NCI-H146 treated with DMSO at 0.1 percent for 48 hours (cell line): ENCODE measurements around the gene NDUFAF2.
"Not testable (repeated sequence)": the region's sequence is repeated elsewhere in the genome, so short reads cannot be mapped to it uniquely, and the experiment has no call there.

Source experiments
- DNase-seq: peaks from one replicate; lab custom pipeline; 2025; ENCODE audit not compliant: unreplicated experiment; lab: John Stamatoyannopoulos, UW

NDUFAF2 gene, protein sequence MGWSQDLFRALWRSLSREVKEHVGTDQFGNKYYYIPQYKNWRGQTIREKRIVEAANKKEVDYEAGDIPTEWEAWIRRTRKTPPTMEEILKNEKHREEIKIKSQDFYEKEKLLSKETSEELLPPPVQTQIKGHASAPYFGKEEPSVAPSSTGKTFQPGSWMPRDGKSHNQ

DNA sequence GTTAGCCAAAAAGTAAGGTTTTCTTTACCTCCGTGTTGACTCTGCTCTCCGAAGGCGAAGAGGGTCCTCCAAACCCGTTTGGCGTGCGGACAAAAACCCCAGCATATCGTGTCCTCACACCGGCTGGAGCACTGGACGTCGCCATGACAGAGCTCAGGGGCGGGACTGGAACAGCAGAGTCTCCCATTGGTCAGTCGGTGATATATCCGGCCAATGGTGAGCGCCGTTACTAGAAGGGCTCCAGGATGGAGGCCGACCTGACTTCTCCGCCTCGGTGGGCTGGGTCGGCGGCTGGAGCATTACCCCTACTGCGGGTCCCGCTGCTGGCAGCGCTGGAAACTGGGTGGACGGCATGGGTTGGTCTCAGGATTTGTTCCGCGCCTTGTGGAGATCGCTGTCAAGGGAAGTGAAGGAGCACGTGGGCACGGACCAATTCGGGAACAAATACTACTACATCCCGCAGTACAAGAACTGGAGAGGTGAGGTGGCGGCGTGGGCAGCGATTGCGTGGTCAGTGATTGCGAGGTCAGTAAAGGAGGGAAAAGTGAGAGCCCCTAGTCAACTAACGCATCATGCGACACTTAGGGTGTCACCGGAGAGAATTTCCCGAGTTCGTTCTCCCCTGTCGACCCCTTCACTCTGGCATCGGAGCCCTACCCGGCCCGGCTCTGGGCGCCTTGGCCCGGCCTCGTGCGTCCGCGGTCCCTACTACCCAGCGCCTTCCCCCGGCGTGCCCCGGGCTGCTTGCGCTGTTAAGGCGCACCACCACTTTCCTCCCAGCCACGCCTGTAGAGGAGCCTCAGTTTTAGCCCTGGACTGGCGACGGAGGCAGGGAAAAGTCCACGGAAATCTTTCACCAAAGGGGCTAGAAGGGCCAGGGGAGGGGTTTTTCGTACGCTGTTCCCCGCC is at the start of gene NDUFAF2, which contains the start of gene ERCC8:
Gene NDUFAF2, plus strand, starts transcription at position 302 of the 909 bp plus-strand sequence. Its CDS starts 51 bp downstream, at position 353.
Gene ERCC8, minus strand, starts transcription at position 167 of the 909 bp plus-strand sequence. Its CDS starts 62 bp downstream, at position 105.
- DNase-seq = peak; percentile 87

DNA sequence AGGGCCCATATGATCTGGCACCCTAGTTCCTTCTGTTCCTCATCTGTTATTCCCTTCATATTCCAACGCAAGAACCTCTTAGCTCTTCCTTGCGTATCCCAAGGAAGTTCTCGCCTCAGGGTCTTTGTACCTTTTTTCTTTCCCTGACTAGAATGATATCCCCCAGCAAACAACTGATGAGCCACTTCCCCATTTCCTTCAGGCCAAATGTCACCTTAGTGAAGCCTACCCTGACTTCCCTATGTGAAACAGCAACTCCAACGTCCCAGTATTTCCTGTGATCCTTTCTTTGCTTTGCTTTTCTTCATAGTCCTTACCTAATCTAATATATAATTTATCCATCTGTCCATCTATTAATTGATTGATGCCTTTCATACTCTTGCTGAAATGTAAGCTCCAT is 48.0 kb upstream of the NDUFAF2 start:
- no peak for DNase-seq

GRCh38 chr5:60903356-60903755 is 41.6 kb upstream of the NDUFAF2 start:
- no peak for DNase-seq

DNA sequence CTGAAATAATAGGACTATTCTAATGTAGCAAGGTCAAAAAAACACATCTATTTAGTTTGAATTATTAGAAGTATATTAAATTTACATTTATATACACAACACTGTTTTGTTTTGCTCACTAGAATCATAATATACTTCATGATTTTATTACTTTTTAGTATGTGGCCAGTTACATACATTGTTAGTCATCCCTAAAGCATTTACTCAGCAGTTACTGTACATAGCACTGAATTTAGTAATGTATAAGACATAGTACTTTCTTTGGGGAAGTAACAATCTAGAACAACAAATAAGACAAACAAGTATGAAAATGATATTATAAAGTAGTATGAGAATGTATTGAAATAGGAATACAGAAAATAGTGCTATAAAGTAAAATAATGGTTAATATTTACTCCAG is 28.4 kb upstream of the NDUFAF2 start:
- no peak for DNase-seq

DNA sequence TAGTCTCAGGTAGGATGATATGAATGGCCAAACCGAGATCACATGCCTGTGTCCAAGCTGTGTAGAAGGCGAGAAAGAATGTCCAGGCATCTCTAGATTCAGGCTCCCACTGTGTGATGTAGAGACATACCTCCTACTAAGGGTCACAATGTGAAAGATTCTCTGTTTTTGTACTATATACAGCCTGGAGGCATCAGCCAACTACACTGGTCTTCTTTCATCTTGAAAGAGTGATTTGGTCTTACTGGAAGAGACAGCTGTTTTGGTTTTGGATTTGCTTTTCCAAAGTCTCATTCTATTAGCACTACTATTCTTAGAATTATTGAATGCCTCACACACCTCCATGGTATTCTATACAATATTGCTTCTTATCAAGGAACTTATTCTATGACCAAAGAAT is 26.5 kb upstream of the NDUFAF2 start:
- DNase-seq = no peak

- DNase-seq = no peak
Observed at GRCh38 chr5:60927450-60927849, 17.6 kb upstream of the NDUFAF2 start.

DNA sequence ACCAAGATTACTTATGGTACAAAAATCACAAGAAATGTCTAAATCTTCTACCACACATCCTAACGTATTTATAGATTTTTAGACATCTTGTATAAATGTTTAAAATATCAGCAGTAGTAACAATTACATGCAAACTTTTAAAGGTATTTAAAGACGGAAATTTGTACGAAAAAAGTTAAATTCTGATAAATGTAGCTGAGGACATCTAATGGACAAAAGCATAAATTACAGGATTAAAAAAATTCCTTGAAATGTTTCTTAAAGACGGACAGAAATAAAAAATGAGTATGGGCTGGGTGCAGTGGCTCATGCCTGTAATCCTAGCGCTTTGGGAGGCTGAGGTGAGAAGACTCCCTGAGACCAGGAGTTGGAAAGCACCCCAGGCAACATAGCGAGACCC is 16.0 kb upstream of the NDUFAF2 start:
- DNase-seq = no peak

DNA sequence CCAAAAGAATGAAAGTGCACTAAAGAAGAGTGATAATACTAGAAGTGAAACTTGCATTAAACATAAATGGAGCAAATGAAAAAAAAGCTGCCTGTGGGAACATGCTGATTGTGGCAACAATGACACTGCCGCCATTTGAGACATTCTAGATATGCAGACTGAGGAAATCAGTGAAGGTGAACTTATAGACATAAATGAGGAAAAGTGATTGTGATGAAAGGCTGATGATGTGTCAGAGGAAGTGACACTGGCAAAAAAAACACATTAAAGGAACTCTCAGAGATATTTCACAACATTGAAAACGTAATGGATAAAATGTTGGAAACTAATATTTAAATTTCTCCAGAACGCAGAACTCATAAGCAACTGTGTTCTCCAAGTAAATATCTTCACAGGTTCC is 1.4 kb upstream of the NDUFAF2 start:
- no peak for DNase-seq

DNA sequence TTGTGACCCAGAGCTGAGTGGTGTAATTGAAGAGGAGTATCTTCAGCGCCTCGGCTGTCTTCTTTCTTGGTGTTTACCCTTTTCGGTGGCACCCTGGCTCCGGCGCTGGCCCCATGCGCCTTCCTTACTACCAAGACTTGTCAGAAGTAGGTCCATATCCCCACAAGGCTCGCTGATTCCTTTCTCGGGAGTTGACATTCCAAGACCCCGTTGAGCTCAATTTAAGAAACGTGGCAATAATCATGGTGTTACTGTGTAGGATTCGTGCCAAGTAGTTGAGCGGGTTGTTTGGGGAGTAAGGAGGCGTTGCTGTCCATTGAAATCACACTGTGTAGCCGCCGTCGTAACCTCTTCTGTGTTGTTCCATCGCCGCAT is 795 bp downstream of the NDUFAF2 start:
- DNase-seq = no peak

GRCh38 chr5:60948738-60949137 is 3.7 kb downstream of the NDUFAF2 start:
- DNase-seq = no peak

GRCh38 chr5:60955239-60955638 is 10.2 kb downstream of the NDUFAF2 start:
- no peak for DNase-seq

DNA sequence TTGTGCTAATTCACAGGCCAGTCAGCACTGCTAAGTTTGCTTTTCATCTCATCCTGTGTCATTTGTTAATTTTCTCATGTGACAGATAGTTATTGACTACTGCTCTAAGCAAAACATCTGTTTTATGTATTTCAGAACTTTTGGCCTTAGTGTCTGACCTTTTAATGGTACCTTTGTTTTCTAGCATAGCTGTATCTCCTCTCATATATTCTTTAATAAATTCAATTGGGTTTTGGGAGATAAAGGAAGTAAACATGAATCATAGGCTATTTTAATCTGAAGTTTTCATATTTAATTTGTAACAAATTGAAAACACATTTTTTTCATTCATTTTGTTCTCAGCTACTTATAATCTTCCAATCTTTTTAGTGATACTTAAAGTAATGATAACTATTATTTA is 13.1 kb downstream of the NDUFAF2 start:
- no peak for DNase-seq

- DNase-seq = no peak
Observed at GRCh38 chr5:60958712-60959111, 13.7 kb downstream of the NDUFAF2 start.

- DNase-seq = no peak
Observed at GRCh38 chr5:60959156-60959555, 14.2 kb downstream of the NDUFAF2 start.

DNA sequence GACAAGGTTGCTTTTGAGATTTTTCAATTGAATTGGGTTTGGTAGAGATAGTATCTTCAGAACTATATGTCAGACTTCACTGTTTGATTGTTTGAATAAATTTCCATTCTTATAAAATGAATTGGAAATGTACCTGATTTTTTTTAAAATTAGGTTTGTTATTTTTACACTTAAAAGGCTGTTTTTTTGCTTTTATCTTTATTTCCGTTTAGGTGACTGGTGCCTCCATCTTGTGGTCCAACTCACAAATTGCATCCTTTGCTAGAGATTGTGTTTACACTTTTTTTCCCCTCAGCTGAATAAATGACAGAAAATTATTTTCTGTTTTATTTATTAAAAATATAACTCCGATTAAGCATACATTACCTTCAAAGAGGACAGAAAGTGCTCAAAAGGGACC is 15.6 kb downstream of the NDUFAF2 start:
- no peak for DNase-seq

DNA sequence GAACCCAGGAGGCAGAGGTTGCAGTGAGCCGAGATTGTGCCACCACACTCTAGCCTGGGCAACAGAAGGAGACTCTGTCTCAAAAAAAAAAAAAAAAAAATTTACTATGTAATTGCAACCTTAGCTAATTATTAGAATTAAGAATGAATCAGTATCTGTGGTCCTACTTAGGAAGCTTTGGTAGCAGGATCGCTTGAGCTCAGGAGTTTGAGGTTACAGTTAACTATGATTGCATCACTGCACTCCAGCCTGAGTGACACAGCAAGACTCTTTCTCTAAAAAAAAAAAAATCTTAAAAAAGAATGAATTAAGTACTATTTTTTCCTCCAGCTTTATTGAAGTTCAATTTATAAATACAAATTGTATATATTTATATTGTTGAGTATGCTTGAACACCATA is 16.7 kb downstream of the NDUFAF2 start:
- no peak for DNase-seq

- no peak for DNase-seq
Observed at GRCh38 chr5:60972231-60972630, 27.2 kb downstream of the NDUFAF2 start.

GRCh38 chr5:60977956-60978737 is 33.1 kb downstream of the NDUFAF2 start:
- no peak for DNase-seq

- DNase-seq = no peak
Observed at GRCh38 chr5:60978968-60979367, 34.0 kb downstream of the NDUFAF2 start.

DNA sequence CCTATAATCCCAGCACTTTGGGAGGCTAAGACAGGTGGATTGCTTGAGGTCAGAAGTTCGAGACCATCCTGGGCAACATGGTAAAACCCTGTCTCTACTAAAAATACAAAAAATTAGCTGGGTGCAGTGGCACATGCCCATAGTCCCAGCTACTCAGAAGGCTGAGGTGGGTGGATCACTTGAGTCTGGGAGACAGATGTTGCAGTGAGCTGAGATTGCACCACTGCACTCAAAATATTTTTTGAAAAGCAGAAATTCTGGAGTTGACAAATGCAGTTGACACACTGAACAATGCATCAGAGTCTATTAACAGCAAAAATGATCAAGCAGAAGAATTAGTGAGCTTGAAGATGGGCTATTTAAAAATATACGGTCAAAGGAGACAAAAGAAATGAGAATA is 35.5 kb downstream of the NDUFAF2 start:
- DNase-seq = no peak

DNA sequence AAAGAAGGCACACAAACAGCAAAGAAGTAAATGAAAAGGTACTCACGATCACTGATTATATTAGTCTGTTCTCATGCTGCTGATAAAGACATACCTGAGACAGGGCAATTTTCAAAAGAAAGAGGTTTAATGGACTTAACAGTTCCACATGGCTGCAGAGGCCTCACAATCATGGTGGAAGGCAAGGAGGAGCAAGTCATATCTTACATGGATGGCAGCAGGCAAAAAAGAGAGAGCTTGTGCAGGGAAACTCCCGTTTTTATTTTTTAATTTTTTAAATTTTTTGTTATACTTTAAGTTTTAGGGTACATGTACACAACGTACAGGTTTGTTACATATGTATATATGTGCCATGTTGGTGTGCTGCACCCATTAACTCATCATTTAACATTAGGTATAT is 37.1 kb downstream of the NDUFAF2 start:
- DNase-seq = not testable (repeated sequence)

GRCh38 chr5:60989790-60990189 is 44.8 kb downstream of the NDUFAF2 start:
- no peak for DNase-seq
